ENCODE measurements around the gene PHF8. TPM values are rescaled to one million over a fixed set of nuclear protein-coding genes. Genes with fewer than 3 reads are reported as not detected.

PHF8 gene
- total RNA-seq, 1 experiment from 2014 or later = 29.6 TPM

GRCh38 chrX:53969540-53969939 is 74.7 kb downstream of the PHF8 start:
- Mint-ChIP-seq H3K36me3 (peaks cover 53% of the 10 kb centered on the region), H3K4me1 (no peaks in the 10 kb centered on the region), H3K4me3 (no peak overlapping the region), H3K9me3 (peaks cover 33% of the 10 kb centered on the region), H3K27me3 (ENCODE audit: low read depth) (no peaks in the 10 kb centered on the region), H3K27ac (no peak overlapping the region)
- CTCF ChIA-PET = no interaction called here
- POLR2A ChIA-PET = no interaction called here
- ATAC-seq (no peak), DNase-seq (ENCODE audit: low spot score) (no peak)
- TF ChIP-seq NFE2L1 (CRISPR knock-in tag; IDR thresholded peaks at IDR 0.05) (no peak), NR2C2 (CRISPR knock-in tag; IDR thresholded peaks at IDR 0.05) (no peak), CREM (CRISPR knock-in tag; IDR thresholded peaks at IDR 0.05) (no peak), TCF7 (CRISPR knock-in tag; IDR thresholded peaks at IDR 0.05; ENCODE audit: low read depth) (no peak), ETV6 (CRISPR knock-in tag; IDR thresholded peaks at IDR 0.05) (no peak), CDX4 (CRISPR knock-in tag; IDR thresholded peaks at IDR 0.05; ENCODE audit: borderline replicate concordance) (no peak), JAZF1 (CRISPR knock-in tag; IDR thresholded peaks at IDR 0.05) (no peak), FOXP1 (CRISPR knock-in tag; IDR thresholded peaks at IDR 0.05; ENCODE audit: borderline replicate concordance) (no peak), STAT6 (CRISPR knock-in tag; conservative IDR thresholded peaks at IDR 0.05; ENCODE audit: low read depth) (no peak), ZMAT4 (CRISPR knock-in tag; IDR thresholded peaks at IDR 0.05) (no peak), NR3C1 (CRISPR knock-in tag; conservative IDR thresholded peaks at IDR 0.05; ENCODE audit: low read depth) (no peak)

- POLR2A ChIA-PET = no interaction called here
- CTCF ChIA-PET = interaction anchor here (0.9 kb wide), 1 partner anchor 62 kb away, joined by 3 read pairs; no protein-coding TSS in a partner anchor
- Mint-ChIP-seq H3K4me1 (no peaks in the 10 kb centered on the region), H3K27me3 (ENCODE audit: low read depth) (no peaks in the 10 kb centered on the region), H3K36me3 (peaks cover 19% of the 10 kb centered on the region), H3K9me3 (no peaks in the 10 kb centered on the region), H3K27ac (peak overlapping the region; percentile 17; the same call in 1 of the 2 replicates), H3K4me3 (no peak overlapping the region)
- TF ChIP-seq HMGA2 (CRISPR knock-in tag; IDR thresholded peaks at IDR 0.05) (no peak), GTF2I (CRISPR knock-in tag; conservative IDR thresholded peaks at IDR 0.05) (no peak), ZSCAN18 (CRISPR knock-in tag; IDR thresholded peaks at IDR 0.05) (no peak), USF1 (CRISPR knock-in tag; IDR thresholded peaks at IDR 0.05) (no peak), HMGXB4 (CRISPR knock-in tag; IDR thresholded peaks at IDR 0.05) (no peak), ZMAT4 (CRISPR knock-in tag; IDR thresholded peaks at IDR 0.05) (no peak), TEAD4 (CRISPR knock-in tag; IDR thresholded peaks at IDR 0.05) (no peak)
- ATAC-seq (no peak), DNase-seq (ENCODE audit: low spot score) (no peak)
These were observed 94.0 kb downstream of the PHF8 start for GRCh38 chrX:53950130-53950733.

All from WTC11 (cell line).